NCI-H187 treated with DMSO at 0.1 percent for 48 hours (cell line): Measurements from ENCODE around the gene DAB1.

ENCODE experiments used
- DNase-seq: peaks from one replicate; lab custom pipeline; 2025; lab: John Stamatoyannopoulos, UW

DAB1 gene

GRCh38 chr1:57423656-57424211 is at the start of gene DAB1:
DAB1 (minus strand) TSS chr1:57424060; CDS start chr1:57291030, 133,030 bp downstream.
- DNase-seq, result no peak

GRCh38 chr1:57473448-57473847 is 49.6 kb upstream of the DAB1 start:
- DNase-seq, result no peak

- no peak for DNase-seq
Observed at GRCh38 chr1:57471995-57472394, 48.1 kb upstream of the DAB1 start.

- no peak for DNase-seq
Observed at GRCh38 chr1:57470036-57470435, 46.2 kb upstream of the DAB1 start.

- no peak for DNase-seq
Observed at GRCh38 chr1:57468641-57469523, 45.0 kb upstream of the DAB1 start.

GRCh38 chr1:57467830-57468229 is 44.0 kb upstream of the DAB1 start:
- DNase-seq, result no peak

GRCh38 chr1:57464756-57465155 is 40.9 kb upstream of the DAB1 start:
- no peak for DNase-seq

- no peak for DNase-seq
Observed at GRCh38 chr1:57463343-57463742, 39.5 kb upstream of the DAB1 start.

- DNase-seq, result no peak
Observed at GRCh38 chr1:57461405-57461804, 37.5 kb upstream of the DAB1 start.

GRCh38 chr1:57451516-57451915 is 27.7 kb upstream of the DAB1 start:
- DNase-seq, result no peak

GRCh38 chr1:57450981-57451380 is 27.1 kb upstream of the DAB1 start:
- no peak for DNase-seq

GRCh38 chr1:57447551-57447950 is 23.7 kb upstream of the DAB1 start:
- no peak for DNase-seq

GRCh38 chr1:57443004-57443403 is 19.1 kb upstream of the DAB1 start:
- DNase-seq, result no peak

GRCh38 chr1:57440096-57440495 is 16.2 kb upstream of the DAB1 start:
- DNase-seq, result no peak

- peak; percentile 28 for DNase-seq
Observed at GRCh38 chr1:57431400-57431799, 7.5 kb upstream of the DAB1 start.

- peak; percentile 18 for DNase-seq
Observed at GRCh38 chr1:57424231-57425027, 569 bp upstream of the DAB1 start.

GRCh38 chr1:57423135-57423655 is 665 bp downstream of the DAB1 start:
- no peak for DNase-seq

GRCh38 chr1:57422271-57423134 is 1.4 kb downstream of the DAB1 start:
- no peak for DNase-seq

GRCh38 chr1:57421806-57422205 is 2.1 kb downstream of the DAB1 start:
- DNase-seq, result no peak

- DNase-seq, result no peak
Observed at GRCh38 chr1:57420981-57421785, 2.7 kb downstream of the DAB1 start.

- no peak for DNase-seq
Observed at GRCh38 chr1:57418971-57419370, 4.9 kb downstream of the DAB1 start.
